Keratinocyte (primary cell): ENCODE results near the gene SPX. TPM values are rescaled to one million over a fixed set of nuclear protein-coding genes. Genes with fewer than 3 reads are reported as not detected.

Source experiments
- DNase-seq: peaks from one replicate; pipeline ENCODE4 v3.0.0-alpha.2; 2011; ENCODE audit warnings: low read depth, missing footprints, low spot score
- FAIRE-seq: peaks from 2 replicates; lab custom pipeline; 2011; peaks lifted over from hg19 to GRCh38; lab: Jason Lieb, UNC
- H2AFZ ChIP-seq: 2 replicates; pipeline ENCODE4 v1.6.0; 2012; ENCODE audit warnings: low read length, control low read depth, inconsistent platforms; ENCODE audit not compliant: control insufficient read depth
- H3K27ac ChIP-seq: 2 replicates; pipeline ENCODE4 v1.5.1; 2011; ENCODE audit warnings: low read length; ENCODE audit not compliant: control insufficient read depth, insufficient read depth
- H3K27me3 ChIP-seq: 3 replicates; pipeline ENCODE4 v1.6.0; 2011; ENCODE audit warnings: low read length; ENCODE audit not compliant: control insufficient read depth, insufficient read depth; ENCODE audit errors: extremely low read depth
- H3K36me3 ChIP-seq, 2 experiments: 2 replicates in 1 of 2; 3 replicates in 1 of 2; pipeline ENCODE4 v1.5.1; 2011; ENCODE audit warnings: low read length in 2 of 2, mild to moderate bottlenecking in 1 of 2; ENCODE audit not compliant: control insufficient read depth in 2 of 2, insufficient read depth in 2 of 2; ENCODE audit errors: extremely low read depth in 1 of 2
- H3K4me1 ChIP-seq: 3 replicates; pipeline ENCODE4 v1.5.1; 2011; ENCODE audit warnings: low read length; ENCODE audit not compliant: control insufficient read depth, insufficient read depth; ENCODE audit errors: extremely low read depth
- H3K4me2 ChIP-seq: 3 replicates; pipeline ENCODE4 v1.6.0; 2011; ENCODE audit warnings: low read depth, low read length; ENCODE audit not compliant: control insufficient read depth, insufficient read depth; ENCODE audit errors: extremely low read depth
- H3K4me3 ChIP-seq, 3 experiments: fragments of 200-600 bp in 1 of 3; sonication (generic) in 1 of 3; 2 replicates in 2 of 3; 3 replicates in 1 of 3; pipeline ENCODE4 v1.5.1; 2011 to 2016; ENCODE audit warnings: low read length in 3 of 3, mild to moderate bottlenecking in 3 of 3, control low read depth in 2 of 3, inconsistent platforms in 1 of 3, low read depth in 1 of 3, mixed read lengths in 1 of 3, mixed run types in 1 of 3, moderate library complexity in 1 of 3; ENCODE audit not compliant: control insufficient read depth in 2 of 3, insufficient read depth in 2 of 3; ENCODE audit errors: extremely low read depth in 1 of 3
- H3K79me2 ChIP-seq: 2 replicates; pipeline ENCODE4 v1.6.0; 2012; ENCODE audit warnings: low read length; ENCODE audit not compliant: control insufficient read depth, insufficient read depth
- H3K9ac ChIP-seq: 3 replicates; pipeline ENCODE4 v1.6.0; 2011; ENCODE audit warnings: low read length; ENCODE audit not compliant: control insufficient read depth, insufficient read depth; ENCODE audit errors: extremely low read depth
- H3K9me1 ChIP-seq: 3 replicates; pipeline ENCODE4 v1.6.0; 2011; ENCODE audit warnings: low read length; ENCODE audit not compliant: control insufficient read depth, insufficient read depth; ENCODE audit errors: extremely low read depth
- H3K9me3 ChIP-seq: 2 replicates; pipeline ENCODE4 v1.5.1; 2012; ENCODE audit warnings: low read depth, low read length; ENCODE audit not compliant: control insufficient read depth
- H4K20me1 ChIP-seq: 3 replicates; pipeline ENCODE4 v1.6.0; 2011; ENCODE audit warnings: low read length; ENCODE audit not compliant: control insufficient read depth, insufficient read depth; ENCODE audit errors: extremely low read depth
- EZH2 ChIP-seq: IDR thresholded peaks from one replicate; pipeline ENCODE4 v1.6.1; 2012; ENCODE audit warnings: inconsistent platforms, mild to moderate bottlenecking, low read length, moderate library complexity
- dilution Hi-C: fragments of 300-500 bp; cut with MboI; formaldehyde crosslinking; loops from one replicate; pipeline ENCODE4 v1.7.0; 2020; ENCODE audit warnings: low sequenced_read_pairs; ENCODE audit not compliant: extremely low pct_ligation_motif_present
- polyA plus RNA-seq, 5 experiments: library from polyadenylated mRNA; depleted of rRNA in 3 of 5; stranded (reverse) in 3 of 5; stranded (forward) in 1 of 5; unstranded in 1 of 5; fragments of >200 nt; gene quantifications; 1 replicate in 1 of 5; 2 replicates in 3 of 5; 3 replicates in 1 of 5; pipeline versions ENCODE4 v1.2.1 to v1.2.3, GENCODE V29; 2011 to 2012; ENCODE audit warnings: missing spikeins in 2 of 5, low read depth in 1 of 5, low replicate concordance in 1 of 5
- TF ChIP-seq, protein P1 (sequence below), 3 experiments: IDR thresholded peaks in 1 of 3; conservative IDR thresholded peaks in 1 of 3; optimal IDR thresholded peaks in 1 of 3; 2 replicates in 2 of 3; 3 replicates in 1 of 3; pipeline versions ENCODE3 to v1.5.1; 2011; ENCODE audit warnings: low read length in 3 of 3, mild to moderate bottlenecking in 3 of 3, moderate library complexity in 2 of 3, control low read depth in 1 of 3, inconsistent platforms in 1 of 3; ENCODE audit not compliant: insufficient read depth in 2 of 3; ENCODE audit errors: extremely low read depth in 1 of 3

Gene SPX
- polyA plus RNA-seq, 1 donor (not counting 4 experiments of a cell fraction or from before 2014, with no cell fraction given) = 0.12 TPM

DNA sequence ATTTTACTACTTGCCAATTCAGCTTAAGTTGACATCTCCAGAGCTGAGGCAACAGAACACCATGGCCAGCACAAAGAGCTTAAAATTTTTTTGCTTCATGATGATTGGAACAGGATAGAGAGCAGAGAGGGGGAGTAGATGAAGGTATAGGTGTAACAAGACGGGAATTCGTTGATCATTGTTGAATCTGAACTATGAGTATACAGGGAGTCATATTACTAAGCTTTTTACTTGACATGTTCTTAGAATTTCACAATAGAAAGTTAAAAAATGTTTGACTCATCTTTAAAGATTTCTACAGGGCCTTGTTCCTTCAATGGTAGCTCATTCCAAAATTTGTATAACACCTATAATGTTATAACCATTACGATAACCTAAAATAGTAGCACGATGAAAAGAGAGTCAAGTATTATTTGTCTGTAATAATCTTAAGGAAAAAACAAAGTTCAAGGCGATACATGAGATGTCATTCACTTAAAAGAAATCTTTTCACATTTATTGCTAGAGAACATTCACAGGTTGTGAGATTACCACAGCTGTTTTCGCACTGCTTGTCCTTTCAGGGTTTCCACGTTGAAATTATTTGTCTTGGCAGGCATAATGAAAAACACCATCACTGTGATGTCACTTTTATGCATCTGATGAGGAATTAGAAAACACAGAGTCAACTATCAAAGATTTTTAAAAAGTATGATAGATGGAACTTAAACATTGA, 33.9 kb downstream of the SPX start:
- dilution Hi-C loops = no loop called here
- Histone ChIP-seq H3K27ac (no peak overlapping the region), H3K4me1 (no peaks in the 10 kb centered on the region), H3K27me3 (no peaks in the 10 kb centered on the region), H4K20me1 (no peaks in the 10 kb centered on the region), H3K79me2 (no peaks in the 10 kb centered on the region), H3K9me1 (no peaks in the 10 kb centered on the region), H2AFZ (no peak overlapping the region), H3K9ac (no peak overlapping the region), H3K36me3 (no peaks in the 10 kb centered on the region), H3K9me3 (no peaks in the 10 kb centered on the region), H3K4me3 (no peak overlapping the region), H3K4me2 (no peak overlapping the region)
- peak; percentile 17 for DNase-seq
- FAIRE-seq = no peak
- TF ChIP-seq, protein P1, sequence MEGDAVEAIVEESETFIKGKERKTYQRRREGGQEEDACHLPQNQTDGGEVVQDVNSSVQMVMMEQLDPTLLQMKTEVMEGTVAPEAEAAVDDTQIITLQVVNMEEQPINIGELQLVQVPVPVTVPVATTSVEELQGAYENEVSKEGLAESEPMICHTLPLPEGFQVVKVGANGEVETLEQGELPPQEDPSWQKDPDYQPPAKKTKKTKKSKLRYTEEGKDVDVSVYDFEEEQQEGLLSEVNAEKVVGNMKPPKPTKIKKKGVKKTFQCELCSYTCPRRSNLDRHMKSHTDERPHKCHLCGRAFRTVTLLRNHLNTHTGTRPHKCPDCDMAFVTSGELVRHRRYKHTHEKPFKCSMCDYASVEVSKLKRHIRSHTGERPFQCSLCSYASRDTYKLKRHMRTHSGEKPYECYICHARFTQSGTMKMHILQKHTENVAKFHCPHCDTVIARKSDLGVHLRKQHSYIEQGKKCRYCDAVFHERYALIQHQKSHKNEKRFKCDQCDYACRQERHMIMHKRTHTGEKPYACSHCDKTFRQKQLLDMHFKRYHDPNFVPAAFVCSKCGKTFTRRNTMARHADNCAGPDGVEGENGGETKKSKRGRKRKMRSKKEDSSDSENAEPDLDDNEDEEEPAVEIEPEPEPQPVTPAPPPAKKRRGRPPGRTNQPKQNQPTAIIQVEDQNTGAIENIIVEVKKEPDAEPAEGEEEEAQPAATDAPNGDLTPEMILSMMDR (optimal IDR thresholded peaks at IDR 0.05 in 1 of 3, IDR thresholded peaks at IDR 0.05 in 1 of 3, conservative IDR thresholded peaks at IDR 0.05 in 1 of 3; ENCODE audit: extremely low read depth in 1 of 3, insufficient read depth in 2 of 3, low read length in 3 of 3) = no peak
- TF ChIP-seq EZH2 = no peak

DNA sequence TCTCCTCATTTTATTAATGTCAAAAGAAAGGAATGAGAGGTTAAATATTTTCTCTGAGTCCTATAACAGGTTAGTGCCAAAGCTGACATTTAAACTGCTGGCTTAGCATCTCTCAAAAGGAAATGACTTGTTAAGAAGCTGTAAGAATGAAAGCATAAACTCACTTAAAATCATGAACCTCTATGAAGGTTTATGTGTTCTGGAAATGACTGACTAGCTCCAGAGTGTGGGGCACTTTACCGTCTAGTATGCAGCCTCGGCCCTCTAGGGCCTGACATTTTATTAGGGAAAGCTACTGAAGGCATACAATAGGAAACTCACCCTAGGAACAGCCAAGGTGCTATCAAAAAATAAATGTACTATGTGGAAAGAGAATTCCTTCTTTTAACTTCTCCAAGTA, 35.1 kb downstream of the SPX start:
- no peaks in the 10 kb centered on the region for H4K20me1 ChIP-seq
- no peaks in the 10 kb centered on the region for H3K27me3 ChIP-seq
- H2AFZ ChIP-seq = no peak overlapping the region
- H3K36me3 ChIP-seq = no peaks in the 10 kb centered on the region
- no peak overlapping the region for H3K27ac ChIP-seq
- H3K79me2 ChIP-seq = no peaks in the 10 kb centered on the region
- H3K4me2 ChIP-seq = no peak overlapping the region
- no peak overlapping the region for H3K4me3 ChIP-seq
- dilution Hi-C loops = no loop called here
- no peaks in the 10 kb centered on the region for H3K9me1 ChIP-seq
- DNase-seq (no peak), FAIRE-seq (no peak)
- H3K9ac ChIP-seq = no peak overlapping the region
- no peaks in the 10 kb centered on the region for H3K4me1 ChIP-seq
- H3K9me3 ChIP-seq = no peaks in the 10 kb centered on the region
- TF ChIP-seq, protein P1 (optimal IDR thresholded peaks at IDR 0.05 in 1 of 3, IDR thresholded peaks at IDR 0.05 in 1 of 3, conservative IDR thresholded peaks at IDR 0.05 in 1 of 3; ENCODE audit: extremely low read depth in 1 of 3, insufficient read depth in 2 of 3, low read length in 3 of 3) = no peak
- no peak for TF ChIP-seq EZH2
